GM18867 (cell line): ENCODE data around the gene CCT2.

Experiments used
- ATAC-seq: cut with Tn5 transposase; IDR thresholded peaks from one replicate; pipeline ENCODE4 v1.9.1; 2021; ENCODE audit warnings: mild to moderate bottlenecking, moderate library complexity; ENCODE audit not compliant: unreplicated experiment

Gene CCT2

GRCh38 chr12:69585189-69586062 is at the start of gene CCT2:
TSS of gene CCT2 (plus strand) at chr12:69585459. CDS start at chr12:69585522, 63 bp downstream.
- peak; percentile 97 for ATAC-seq

GRCh38 chr12:69540987-69541386 is 44.3 kb upstream of the CCT2 start:
- ATAC-seq, result no peak

DNA sequence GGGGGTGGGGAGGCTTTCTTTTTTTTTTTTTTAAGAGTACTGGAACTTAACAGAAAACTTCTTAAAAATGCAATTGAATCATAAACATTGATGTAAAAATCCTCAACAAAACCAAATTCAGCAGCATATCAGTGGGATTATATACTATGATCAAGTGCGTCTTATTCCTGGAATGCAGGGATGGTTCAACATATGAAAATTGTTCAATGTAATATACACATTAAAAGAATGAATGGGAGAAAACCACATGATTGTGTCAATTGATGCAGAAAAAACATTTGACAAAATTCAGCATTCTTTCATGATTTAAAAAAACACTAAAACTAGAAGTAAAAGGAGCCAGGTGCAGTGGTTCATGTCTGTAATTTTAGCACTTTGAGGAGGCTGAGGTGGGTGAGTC is 41.2 kb upstream of the CCT2 start:
- no peak for ATAC-seq

- ATAC-seq, result no peak
These were observed 40.2 kb upstream of the CCT2 start for GRCh38 chr12:69545081-69545480.

DNA sequence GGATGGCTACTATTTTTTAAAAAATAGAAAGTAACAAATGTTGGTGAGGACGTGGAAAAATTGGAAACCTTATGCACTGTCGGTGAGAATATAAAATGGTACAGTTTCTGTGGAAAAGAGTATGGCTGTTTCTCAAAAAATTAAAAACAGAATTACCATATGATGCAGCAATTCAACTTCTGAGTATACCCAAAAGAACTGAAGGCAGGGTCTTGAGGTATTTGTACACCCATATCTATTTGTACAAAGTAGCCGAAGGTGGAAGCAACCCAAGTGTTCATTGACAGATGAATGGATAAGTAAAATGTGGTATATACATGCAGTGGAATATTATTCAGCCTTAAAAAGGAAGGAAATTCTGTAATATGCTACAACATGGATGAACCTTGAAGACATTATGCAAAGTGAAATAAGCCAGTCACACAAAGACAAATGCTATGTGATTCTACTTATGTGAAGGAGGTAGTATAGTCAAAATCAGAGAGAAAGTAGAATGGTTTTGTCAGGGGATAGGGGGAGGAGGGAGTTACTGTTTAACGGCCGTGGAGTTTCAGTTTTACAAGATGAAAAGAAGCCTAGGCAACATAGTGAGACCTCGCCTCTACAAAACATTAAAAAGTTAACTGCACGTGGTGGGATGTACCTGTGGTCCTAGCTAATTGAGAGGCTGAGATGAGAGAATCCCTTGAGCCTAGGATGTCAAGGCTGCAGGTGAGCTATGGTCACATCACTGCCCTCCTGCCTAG is 38.4 kb upstream of the CCT2 start:
- ATAC-seq, result peak; percentile 83

- no peak for ATAC-seq
These were observed 36.6 kb upstream of the CCT2 start for GRCh38 chr12:69548687-69549086.

GRCh38 chr12:69550569-69551350 is 34.5 kb upstream of the CCT2 start:
- no peak for ATAC-seq

DNA sequence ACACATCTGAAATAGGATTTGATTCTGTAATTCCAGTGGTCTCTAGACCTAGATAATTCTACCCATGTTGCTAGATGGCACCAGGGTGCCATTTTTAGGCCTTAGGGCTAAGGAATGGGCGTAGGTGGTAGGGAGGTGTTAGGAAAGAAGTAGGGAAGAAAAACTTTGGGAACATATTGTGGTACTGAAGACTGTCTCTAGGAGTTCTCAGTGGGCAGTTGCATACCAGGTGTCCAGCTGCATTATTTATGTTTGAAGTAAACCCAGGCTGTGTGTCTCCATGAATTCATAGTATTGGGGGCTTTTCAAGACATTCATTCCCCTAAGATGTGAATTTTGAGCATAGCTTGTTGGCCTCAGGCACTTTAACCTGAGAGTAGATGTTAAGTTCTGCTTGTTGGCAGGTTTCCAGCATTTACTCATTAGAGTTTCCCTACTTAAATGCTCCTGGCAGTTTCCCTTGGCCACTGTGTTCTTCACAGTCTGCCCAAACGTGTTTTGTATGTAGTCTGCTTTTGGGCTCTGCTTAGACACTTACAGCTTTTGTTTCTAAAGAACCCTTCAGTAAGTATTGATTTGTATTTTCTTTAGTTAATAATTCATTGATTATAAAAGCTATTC is 31.5 kb upstream of the CCT2 start:
- no peak for ATAC-seq

DNA sequence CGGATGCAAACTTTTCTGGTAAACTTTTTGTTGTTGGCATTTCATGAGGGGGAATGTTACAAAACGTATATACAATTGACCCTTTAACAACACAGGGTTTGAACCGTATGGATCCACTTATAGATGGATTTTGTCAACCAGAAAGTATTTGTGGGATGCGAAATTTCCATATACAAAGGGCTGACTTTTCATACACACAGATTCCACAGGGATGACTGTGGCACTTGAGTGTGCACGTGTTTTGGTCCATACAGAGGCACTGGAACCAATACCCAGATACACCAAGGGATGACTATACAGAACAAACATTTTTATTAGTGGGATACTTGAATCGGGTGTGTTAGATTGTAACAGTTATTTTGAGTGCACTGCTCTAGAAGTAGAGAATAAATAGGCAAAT is 29.8 kb upstream of the CCT2 start:
- ATAC-seq, result no peak

DNA sequence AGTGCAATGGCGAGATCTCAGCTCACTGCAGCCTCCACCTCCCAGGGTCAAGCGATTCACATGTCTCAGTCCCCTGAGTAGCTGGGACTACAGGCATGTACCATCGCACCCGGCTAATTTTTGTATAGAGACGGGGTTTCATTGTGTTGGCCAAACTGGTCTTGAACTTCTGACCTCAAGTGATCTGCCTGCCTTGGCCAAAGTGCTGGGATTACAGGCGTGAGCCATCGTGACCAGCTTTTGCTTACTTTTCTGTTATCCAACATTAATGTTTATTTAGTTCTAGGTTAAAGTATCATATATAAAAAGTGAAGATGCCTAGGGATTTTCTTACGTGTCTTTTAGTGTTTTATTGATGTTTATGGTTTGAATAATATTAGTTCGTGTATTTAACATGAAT is 28.9 kb upstream of the CCT2 start:
- no peak for ATAC-seq

GRCh38 chr12:69563166-69563762 is 22.0 kb upstream of the CCT2 start:
- ATAC-seq, result no peak

GRCh38 chr12:69566603-69567002 is 18.7 kb upstream of the CCT2 start:
- ATAC-seq, result no peak

- ATAC-seq, result no peak
These were observed 16.0 kb upstream of the CCT2 start for GRCh38 chr12:69569236-69569635.

DNA sequence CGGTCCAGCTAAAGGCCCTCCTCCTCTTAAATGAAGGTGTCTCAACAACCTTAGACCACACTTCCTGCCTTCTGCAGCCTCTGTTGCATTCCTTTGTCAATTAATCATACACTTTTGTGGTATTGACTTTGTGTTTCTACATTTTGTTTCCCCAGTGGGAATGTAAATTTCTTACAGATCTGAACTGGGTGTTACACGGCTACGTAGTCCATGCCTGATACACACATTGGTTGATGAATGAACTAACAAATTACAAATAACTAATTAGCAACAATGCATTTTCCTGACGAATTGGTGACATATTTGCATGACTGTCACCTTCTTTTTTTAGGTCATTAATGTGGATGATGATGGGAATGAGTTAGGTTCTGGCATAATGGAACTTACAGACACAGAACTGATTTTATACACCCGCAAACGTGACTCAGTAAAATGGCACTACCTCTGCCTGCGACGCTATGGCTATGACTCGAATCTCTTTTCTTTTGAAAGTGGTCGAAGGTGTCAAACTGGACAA is 15.2 kb upstream of the CCT2 start:
- ATAC-seq, result no peak

DNA sequence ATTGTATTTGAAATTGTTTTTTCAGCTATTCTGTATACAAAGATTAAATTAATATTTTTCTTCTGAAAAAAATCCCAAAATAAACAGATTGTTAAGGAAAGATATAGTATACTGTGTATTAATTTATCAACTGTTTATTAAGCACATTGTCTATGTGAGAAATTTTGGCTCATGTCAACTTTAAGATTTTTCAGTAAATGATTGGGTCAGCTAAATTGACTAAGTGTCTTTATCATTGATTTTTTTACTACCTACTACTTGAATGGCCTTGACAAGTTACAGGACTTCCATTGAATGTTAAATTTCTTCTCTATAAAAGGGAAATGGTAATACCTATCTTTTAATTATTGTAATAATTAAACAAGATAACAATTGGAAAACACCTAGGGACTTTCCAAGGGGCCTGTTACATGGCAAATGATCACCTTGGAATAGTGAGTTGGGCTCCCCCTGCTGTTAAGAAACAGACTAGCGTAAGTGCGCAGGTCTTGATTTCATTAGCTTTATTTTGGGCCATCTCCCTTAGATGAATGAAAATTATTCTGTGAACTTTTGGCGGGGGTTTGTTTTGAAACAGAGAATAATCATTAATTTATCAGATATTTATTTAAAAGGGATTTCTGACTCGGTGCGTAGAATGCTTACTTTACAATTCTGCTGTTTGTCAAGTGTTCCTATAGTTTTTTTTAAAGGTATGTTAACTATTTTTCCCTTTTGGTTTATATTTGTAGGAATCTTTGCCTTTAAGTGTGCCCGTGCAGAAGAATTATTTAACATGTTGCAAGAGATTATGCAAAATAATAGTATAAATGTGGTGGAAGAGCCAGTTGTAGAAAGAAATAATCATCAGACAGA is 14.5 kb upstream of the CCT2 start:
- no peak for ATAC-seq

GRCh38 chr12:69575346-69575745 is 9.9 kb upstream of the CCT2 start:
- ATAC-seq, result no peak

GRCh38 chr12:69578283-69578682 is 7.0 kb upstream of the CCT2 start:
- no peak for ATAC-seq

DNA sequence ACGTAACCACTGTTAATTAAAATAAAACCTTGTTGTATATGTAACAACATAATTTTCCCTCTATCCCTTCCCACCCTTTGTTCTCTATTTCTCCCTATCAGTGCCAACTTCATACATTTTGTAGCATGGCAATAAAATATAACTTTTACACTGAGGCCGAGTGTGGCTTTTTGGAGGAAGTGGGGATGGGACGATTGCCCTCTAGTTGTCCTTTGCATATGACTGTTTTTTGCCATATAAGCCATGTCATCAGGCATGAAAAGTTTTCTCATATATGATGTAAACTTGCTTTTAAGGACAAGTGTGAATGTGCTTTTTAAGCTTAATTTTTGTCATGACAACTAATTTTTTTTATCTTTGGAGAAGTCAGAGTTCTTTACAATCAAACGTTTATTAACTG is 6.2 kb upstream of the CCT2 start:
- no peak for ATAC-seq

DNA sequence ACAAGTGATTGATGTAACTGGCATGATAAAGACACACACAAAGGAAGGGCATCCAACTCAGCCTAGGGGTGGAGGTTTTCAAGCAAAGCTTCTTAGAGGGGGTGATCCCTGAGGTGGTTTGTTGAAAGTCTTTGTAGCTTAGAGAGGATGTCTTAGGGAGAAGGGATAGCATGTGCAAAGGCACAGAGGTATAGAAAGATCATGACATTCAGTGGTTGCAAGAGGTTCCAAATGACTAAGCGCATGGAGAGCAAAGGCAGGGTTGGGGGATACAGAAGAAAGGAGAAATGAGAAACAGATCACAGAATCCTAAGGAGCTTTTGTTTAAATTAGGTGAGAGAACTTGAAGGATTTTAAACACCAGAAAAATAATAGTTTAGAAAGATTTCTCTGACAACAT is 5.2 kb upstream of the CCT2 start:
- no peak for ATAC-seq
